SK-N-SH treated with all-trans-retinoic acid at 6 μM for 48 hours (cell line): ENCODE measurements around the gene OR8G1.

Experiments
- ARNTL ChIP-seq: fragments of 450-650 bp; formaldehyde crosslinking; IDR thresholded peaks from 2 replicates; pipeline ENCODE4 v1.5.0; 2020; ENCODE audit warnings: low read depth, mild to moderate bottlenecking, moderate library complexity, borderline replicate concordance
- CSDC2 ChIP-seq: fragments of 250-450 bp; sonication (Bioruptor Pico); IDR thresholded peaks from 2 replicates; pipeline ENCODE4 v1.5.0; 2020; ENCODE audit warnings: mild to moderate bottlenecking, moderate library complexity
- TF ChIP-seq, protein P1 (sequence below): fragments of 250-450 bp; sonication (Bioruptor Pico); IDR thresholded peaks from 2 replicates; pipeline ENCODE4 v1.8.0; 2020; ENCODE audit warnings: mild to moderate bottlenecking, moderate library complexity, borderline replicate concordance
- TF ChIP-seq, protein P2 (sequence below): fragments of 250-450 bp; sonication (Bioruptor Pico); IDR thresholded peaks from 2 replicates; pipeline ENCODE4 v1.5.0; 2020; ENCODE audit warnings: mild to moderate bottlenecking, moderate library complexity
- TF ChIP-seq, protein P3 (sequence below): fragments of 250-450 bp; sonication (Bioruptor Pico); IDR thresholded peaks from 2 replicates; pipeline ENCODE4 v1.8.0; 2021; ENCODE audit warnings: low read depth, mild to moderate bottlenecking, moderate library complexity, borderline replicate concordance

DNA sequence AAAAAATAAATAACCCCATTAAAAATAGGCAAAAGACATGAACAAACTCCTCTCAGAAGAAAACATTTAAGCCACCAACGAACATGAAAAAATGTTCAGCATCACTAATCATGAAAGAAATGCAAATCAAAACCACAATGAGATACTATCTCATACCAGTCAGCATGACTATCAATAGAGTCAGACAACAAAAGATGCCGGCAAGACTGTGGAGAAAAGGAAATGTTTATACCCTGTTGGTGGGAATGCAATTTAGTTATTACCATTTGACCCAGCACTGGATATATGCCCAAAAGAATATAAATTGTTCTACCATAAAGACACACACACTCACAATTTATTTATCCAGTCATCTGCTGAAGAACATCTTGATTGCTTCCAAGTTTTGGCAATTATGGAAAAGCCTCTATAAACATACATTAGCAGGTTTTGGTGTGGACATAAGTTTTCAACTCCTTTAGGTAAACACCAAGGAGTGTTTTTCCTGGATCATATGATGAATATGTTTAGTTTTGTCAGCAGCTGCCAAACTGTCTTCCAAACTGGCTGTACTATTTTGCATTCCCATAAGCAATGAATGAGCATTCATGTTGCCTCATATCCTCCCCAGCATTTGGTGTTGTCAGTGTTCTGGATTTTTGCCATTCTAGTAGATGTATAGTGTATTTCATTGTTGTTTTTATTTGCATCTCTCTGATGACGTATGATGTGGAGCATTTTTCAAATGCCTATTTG lies 44.9 kb downstream of the OR8G1 start:
- TF ChIP-seq, protein P1, sequence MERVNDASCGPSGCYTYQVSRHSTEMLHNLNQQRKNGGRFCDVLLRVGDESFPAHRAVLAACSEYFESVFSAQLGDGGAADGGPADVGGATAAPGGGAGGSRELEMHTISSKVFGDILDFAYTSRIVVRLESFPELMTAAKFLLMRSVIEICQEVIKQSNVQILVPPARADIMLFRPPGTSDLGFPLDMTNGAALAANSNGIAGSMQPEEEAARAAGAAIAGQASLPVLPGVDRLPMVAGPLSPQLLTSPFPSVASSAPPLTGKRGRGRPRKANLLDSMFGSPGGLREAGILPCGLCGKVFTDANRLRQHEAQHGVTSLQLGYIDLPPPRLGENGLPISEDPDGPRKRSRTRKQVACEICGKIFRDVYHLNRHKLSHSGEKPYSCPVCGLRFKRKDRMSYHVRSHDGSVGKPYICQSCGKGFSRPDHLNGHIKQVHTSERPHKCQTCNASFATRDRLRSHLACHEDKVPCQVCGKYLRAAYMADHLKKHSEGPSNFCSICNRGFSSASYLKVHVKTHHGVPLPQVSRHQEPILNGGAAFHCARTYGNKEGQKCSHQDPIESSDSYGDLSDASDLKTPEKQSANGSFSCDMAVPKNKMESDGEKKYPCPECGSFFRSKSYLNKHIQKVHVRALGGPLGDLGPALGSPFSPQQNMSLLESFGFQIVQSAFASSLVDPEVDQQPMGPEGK (CRISPR knock-in tag), result no peak
- TF ChIP-seq CSDC2 (no peak), ARNTL (CRISPR knock-in tag) (no peak)
- TF ChIP-seq, protein P2, sequence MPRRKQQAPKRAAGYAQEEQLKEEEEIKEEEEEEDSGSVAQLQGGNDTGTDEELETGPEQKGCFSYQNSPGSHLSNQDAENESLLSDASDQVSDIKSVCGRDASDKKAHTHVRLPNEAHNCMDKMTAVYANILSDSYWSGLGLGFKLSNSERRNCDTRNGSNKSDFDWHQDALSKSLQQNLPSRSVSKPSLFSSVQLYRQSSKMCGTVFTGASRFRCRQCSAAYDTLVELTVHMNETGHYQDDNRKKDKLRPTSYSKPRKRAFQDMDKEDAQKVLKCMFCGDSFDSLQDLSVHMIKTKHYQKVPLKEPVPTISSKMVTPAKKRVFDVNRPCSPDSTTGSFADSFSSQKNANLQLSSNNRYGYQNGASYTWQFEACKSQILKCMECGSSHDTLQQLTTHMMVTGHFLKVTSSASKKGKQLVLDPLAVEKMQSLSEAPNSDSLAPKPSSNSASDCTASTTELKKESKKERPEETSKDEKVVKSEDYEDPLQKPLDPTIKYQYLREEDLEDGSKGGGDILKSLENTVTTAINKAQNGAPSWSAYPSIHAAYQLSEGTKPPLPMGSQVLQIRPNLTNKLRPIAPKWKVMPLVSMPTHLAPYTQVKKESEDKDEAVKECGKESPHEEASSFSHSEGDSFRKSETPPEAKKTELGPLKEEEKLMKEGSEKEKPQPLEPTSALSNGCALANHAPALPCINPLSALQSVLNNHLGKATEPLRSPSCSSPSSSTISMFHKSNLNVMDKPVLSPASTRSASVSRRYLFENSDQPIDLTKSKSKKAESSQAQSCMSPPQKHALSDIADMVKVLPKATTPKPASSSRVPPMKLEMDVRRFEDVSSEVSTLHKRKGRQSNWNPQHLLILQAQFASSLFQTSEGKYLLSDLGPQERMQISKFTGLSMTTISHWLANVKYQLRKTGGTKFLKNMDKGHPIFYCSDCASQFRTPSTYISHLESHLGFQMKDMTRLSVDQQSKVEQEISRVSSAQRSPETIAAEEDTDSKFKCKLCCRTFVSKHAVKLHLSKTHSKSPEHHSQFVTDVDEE (CRISPR knock-in tag), result no peak
- TF ChIP-seq, protein P3, sequence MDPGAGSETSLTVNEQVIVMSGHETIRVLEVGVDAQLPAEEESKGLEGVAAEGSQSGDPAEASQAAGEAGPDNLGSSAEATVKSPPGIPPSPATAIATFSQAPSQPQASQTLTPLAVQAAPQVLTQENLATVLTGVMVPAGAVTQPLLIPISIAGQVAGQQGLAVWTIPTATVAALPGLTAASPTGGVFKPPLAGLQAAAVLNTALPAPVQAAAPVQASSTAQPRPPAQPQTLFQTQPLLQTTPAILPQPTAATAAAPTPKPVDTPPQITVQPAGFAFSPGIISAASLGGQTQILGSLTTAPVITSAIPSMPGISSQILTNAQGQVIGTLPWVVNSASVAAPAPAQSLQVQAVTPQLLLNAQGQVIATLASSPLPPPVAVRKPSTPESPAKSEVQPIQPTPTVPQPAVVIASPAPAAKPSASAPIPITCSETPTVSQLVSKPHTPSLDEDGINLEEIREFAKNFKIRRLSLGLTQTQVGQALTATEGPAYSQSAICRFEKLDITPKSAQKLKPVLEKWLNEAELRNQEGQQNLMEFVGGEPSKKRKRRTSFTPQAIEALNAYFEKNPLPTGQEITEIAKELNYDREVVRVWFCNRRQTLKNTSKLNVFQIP, result no peak
